ENCODE data around the gene RAB27B.
A peak's percentile ranks its signal among the peaks of the same experiment; 100 is the strongest.
"Not testable (repeated sequence)": the region's sequence is repeated elsewhere in the genome, so short reads cannot be mapped to it uniquely, and the experiment has no call there.

RAB27B gene, protein sequence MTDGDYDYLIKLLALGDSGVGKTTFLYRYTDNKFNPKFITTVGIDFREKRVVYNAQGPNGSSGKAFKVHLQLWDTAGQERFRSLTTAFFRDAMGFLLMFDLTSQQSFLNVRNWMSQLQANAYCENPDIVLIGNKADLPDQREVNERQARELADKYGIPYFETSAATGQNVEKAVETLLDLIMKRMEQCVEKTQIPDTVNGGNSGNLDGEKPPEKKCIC

DNA sequence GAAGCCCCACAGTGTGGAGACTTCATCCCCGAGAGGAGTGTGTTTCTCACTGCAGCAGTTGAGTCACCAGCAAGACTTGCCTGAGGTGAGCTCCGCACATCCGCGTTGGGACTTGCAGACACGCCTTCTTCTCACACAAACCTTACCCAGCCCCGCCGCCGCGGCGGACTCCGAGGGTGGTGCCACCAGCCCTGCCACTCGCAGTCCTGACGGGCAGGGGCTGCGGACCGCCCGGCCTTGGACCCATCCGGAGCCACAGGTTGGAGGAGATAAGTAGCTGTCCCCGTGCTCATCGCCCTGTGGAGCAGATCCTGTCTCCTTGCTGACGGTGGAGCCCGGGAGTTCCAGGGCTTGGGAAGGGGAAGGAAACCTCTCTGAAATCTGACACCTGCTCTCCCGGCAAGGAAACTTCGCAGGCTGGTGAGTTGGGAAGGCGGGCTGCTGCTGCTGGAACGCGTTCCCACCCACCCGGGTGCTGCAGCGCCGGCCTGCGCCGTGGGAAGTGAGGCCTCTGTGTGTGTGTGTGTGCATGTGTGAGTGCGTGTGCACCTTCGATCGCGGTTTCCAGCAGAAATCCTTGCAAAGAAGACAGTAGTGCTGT is at the start of gene RAB27B:
RAB27B (plus strand) TSS at position 197 of the 601 bp plus-strand sequence. CDS start 49,109 bp downstream, outside the sequence.
- peak; percentile 77 for DNase-seq

DNA sequence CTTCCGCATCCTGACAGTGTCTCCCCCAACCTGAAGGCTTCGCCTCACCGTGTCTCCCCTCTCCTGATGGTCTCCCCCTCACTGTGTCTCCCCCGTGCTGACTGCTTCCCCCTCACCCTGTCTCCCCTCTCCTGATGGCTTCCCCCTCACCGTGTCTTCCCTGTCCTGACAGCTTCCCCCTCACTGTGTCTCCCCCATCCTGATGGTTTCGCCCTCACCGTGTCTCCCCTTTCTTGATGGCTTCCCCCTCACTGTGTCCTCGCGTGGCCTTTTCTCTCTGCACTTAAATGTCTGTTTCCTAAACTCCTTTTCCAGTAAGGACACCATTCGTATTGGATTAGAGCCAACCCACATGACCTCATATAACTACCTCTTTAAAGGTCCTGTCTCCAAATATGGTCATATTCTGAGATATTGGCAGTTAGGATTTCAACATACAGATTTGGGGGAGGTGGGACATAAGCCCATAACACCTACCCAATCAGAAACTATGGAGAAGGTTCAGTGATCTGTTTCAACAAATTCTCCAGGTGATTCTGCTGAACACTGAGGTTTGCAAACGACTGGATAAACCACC is 47.9 kb upstream of the RAB27B start:
- DNase-seq, result no peak

DNA sequence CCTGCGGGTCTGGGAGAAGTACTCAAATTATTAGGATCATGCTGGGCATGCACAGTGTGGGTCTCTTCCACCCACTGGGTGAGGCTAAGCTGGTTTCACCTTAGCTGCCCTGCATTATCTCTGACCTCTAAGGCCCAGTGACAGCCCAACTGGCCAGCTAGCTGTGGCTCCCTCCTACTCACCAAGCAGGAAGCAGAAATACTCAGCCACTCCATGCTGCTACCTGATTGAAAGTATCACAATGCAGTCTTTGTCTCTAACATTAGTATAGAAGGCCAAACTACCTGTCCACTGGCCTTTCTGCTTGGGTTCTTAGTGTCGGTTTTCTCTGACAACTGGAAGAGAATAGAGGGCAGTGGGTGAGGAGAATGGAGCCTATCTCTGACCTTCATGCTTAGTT is 47.3 kb upstream of the RAB27B start:
- DNase-seq, result no peak

DNA sequence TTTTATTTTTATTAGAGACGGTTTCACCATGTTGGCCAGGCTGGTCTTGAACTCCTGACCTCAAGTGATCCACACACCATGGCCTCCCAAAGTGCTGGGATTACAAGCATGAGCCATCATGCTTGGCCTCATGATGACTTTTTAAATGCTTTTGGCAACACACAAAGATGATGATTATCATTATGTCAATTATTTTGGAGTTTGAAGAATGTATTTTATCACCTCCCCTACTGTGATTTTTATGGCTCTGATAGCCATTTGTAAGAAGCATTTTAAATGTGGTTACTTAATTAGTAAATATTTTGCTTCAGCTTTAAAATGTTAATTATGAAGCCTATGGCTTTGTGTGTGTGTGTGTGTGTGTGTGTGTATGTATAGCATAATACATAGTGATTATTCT is 45.1 kb upstream of the RAB27B start:
- no peak for DNase-seq

DNA sequence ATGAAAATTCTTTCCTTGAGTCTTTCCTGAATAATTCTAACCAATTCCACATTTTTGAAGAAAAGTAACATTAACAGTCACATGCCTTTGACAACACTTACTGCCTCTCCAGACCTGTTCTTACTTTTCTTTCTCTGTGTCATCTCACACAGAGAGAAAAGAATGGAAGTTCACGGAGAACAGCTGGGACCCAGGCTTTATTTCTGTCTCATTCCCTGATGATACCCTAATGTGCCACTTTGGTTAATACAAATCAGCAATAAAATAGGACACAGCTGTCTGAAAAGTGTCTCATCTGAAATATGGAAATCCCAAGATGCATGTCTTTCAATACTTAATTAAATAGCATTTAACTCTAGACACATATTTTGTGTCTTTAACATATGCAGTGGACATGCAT is 42.1 kb upstream of the RAB27B start:
- DNase-seq, result no peak

DNA sequence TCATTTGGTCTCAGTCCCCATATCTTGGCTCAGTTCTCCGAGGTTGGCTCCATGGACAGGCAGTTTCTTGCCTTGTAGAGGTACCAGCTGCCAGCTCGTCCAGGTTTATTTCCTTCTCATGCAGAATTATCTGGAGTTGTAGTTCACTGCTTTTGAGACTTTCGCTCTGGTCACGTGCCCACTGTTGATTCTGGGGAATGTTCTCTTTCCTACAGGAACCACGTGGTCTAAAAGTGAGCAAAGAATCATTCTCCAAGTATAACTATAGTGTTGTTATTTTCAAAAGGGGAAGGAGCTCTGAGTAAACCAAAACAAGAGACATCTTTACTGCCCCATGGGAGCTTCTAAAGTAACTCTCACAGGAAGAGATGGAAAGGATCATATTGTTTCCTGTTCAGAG is 41.2 kb upstream of the RAB27B start:
- DNase-seq, result no peak

DNA sequence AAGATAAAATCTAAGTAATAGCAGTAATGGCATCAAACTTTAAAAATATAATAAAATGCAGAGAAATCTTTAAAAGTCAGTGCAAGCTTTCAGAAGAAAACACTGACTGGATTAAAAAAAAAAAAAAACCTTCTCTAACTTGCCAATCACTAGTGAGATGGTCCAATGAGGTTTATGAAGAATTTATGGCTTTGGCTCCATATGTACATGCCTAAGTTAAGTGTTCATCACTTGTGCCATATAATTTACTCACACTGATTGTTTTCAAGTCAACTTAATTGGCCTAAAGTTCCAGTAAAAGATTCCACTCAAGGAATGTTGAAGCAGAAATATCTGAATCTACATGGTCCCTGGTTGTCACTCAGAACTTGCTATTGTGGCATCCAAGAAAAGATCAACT is 40.7 kb upstream of the RAB27B start:
- DNase-seq, result no peak

DNA sequence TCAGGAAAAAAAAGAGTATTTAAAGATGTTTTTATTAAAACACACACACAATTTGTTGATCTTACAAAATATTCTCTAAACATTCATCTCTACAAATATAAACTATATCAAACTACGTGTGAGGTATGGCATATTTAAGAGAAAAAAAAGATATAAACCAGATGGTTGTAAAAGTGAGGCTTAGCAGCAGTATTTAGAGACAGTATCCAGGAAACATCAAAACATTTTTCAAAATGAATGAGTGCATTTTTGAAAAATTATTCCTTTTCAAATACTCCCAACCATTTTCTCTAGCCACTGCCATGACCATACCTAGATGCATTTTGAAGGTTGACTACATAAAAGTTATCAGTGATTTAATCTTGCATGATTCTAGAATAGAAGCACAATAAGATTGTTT is 38.2 kb upstream of the RAB27B start:
- no peak for DNase-seq

DNA sequence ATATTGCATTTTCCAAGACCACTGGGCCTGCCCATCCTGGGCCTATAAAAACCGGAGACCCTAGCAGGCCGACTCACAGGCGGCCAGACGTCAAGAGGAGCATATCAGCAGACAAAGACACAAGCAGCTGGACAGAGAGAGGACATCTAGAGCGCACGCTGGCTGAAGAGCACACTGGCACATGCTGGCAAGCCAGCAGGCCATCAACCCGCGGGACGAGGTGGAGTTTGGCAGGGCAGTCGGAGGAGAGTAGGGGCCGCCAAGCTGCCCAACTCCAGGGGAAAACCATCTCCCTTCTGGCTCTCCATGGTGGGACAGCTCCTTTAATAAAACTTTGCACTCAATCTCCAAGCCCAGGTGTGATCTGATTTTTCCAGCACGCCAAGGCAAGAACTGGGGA is 36.6 kb upstream of the RAB27B start:
- no peak for DNase-seq

DNA sequence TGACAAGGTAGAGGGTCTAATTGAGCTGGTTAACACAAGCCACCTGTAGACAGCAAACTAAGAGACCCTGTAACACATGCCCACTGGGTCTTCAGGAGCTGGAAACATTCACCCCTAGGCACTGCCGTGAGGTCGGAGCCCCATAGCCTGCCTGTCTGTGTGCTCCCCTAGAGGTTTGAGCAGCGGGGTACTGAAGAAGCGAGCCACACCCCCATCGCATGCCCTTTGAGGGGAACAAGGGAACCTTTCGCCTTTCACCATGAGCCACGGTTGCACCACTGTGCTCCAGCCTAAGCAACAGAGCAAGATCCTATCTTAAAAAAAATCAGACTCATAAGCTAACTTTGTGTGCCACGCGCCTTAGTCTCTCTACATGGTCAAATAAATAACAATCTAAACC is 36.2 kb upstream of the RAB27B start:
- DNase-seq, result no peak

DNA sequence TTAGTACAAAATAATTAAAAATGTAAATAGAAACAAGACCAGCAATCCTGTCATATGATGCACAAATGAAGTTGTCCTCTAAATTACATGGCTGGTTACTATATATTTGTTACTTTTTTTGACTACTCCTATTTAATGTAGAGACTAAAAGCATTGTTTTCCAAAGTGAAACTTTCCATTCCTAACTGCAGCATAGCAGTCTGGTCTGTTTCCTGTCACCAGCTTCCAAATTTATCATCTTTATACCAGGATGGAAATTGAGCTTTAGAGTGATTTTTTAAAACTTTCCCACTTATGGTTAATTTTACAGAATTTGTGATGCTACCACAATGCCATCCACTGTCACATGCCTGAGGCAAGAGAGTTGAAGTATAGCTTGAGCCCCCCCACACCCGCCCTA is 33.5 kb upstream of the RAB27B start:
- no peak for DNase-seq

DNA sequence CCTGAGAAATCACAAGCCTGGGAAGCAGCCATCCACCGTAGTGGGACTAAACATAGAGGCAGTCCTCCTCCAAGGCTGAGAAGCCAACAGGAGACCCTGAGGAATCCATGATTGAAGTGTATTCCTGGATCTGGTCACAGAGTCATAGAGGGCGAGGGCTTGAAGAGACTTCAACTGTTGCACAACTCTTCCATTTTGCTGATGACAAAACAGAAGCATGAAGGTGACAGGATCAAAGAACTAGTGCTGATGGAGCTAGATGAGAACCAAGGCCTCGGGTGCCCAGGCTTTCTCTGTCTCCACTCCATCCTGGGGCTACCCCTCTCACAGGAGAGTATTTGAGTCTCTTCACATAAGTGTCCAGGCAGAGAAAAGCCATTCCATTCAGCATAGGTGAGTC is 30.1 kb upstream of the RAB27B start:
- no peak for DNase-seq

DNA sequence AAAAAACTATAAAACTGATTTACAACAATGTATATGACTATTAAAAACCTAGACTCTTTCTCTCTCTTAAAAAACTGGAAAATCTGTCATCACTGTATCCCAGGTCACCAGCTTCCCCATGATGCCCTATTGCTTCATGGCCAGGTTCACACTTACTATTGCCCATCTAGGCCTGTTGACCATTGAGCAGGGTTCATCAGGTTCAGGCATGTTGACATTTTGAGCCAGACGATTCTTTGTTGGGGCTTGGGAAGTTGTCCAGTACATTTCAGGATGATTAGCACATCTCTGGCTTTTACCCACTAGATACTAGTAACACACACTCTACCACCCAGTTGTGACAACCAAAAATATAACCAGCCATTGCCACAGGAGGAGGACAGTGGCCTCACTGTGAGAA is 26.9 kb upstream of the RAB27B start:
- no peak for DNase-seq

DNA sequence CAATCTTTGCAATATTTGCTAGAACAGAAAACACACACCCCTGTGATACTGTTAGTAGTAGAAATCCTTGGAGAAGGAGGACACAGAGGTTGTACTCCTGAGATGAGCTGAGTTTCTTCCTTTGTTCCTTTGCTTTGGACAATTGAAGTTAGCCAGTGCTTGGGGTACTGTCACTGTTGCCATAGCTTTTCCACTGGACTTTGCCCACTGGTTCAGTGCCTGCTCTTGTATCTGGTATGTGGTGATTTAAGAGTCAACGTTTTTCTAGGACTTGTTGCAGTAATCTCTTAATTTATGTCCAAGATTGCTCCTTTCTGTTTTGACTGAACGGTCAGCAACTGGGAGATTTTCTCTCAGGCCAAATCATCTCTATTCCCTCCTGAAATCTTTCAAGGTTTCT is 26.1 kb upstream of the RAB27B start:
- no peak for DNase-seq

DNA sequence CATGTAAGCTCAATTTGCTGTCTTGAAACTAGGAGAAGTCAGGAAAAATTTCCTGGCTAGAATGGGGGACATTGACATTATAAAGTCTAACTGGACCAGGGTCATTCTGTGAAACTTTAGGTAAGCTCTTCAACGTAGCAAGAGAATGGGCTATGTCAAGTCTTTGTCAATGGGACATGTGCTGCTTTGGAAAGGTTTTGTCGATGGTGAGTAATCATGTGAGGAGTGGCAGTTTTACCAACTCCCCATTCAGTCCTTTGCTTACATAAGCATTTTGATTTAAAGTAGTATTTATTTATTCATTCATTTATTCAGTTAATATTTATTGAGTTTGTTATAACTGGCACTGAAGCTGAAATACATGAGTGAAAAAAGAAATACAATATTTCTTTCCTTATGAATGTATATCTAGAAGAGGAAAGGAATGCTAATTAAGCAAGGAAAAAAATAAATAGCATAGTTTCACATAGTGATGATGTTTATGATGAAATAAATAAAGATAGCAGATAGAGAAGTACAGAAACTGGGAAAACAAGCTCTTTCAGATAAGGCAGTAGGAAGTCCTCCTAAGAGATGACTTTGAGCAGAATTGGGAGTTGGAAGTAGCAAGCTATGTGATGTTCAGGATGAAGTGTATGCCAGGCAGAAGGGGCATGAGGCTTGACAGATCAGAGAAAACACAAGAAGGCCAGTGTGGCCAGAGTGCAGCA is 25.4 kb upstream of the RAB27B start:
- no peak for DNase-seq

DNA sequence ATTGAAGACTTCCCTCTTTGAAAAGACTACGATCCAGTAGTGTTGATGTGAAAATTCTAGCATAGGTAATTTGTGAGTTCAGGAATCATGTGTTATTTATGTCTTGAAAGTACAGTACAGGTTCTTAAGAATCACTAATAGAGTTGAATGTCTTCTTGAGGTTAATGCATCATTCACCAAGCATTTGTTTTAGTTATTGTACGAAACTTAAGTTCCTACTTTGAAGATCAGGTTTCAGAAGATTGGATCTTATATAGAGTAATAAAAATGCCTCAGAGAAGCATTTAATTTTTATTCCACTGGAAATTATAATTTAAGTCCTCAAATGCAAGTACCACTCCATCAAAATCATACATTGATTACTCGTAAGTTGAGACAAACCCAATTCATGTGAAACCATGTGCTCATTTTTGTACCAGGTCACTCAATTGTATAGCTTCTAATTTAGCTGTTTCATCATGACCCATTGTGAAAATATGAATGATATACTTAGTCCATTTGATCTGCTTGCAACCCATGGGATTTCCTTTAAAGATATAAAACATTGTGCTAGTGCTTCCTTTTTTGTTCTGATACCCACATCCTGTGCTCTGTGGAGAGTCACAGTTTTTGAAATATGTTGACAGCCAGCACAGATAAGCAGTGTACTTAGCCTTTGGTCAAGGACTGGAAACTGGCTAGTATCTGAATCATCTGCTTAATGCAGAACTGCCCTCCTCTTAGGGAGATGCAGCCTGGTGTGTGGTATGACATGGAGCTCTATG is 22.5 kb upstream of the RAB27B start:
- DNase-seq, result no peak

DNA sequence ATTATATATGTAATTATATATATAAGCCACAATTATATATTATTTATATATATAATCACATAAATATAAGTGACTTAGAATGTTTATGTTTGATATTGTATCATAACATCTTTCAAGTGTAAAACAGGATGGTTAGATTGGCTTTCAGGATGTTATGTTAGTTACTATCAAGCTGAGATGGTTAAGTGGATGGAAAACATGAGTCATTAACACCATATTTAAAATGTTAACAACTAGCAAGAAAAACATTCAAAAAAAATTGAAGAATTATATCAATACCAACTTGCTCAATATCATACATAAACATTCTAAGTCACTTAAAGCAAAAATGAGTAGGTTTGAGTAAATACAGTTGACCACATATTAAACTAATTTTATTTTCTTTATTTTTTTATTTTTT is 21.8 kb upstream of the RAB27B start:
- DNase-seq, result no peak

DNA sequence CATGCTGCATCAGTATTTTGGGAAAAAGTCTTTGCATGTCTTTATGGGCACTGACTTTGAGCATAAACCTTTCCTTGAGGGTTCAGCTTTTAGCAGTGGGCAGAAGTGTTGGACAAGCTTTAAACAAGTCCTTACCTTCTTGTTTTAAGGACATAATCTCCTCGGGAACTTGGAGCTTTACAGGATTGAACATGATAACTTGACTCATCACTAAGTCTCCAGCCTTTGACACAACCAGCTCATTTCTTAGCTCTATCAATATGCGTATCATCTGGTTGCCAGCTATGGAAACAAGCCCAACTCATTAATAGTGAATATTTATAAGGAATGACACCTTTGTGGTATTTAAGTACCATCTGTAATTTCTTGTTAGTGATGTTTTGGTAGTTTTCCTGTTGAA is 21.0 kb upstream of the RAB27B start:
- no peak for DNase-seq

DNA sequence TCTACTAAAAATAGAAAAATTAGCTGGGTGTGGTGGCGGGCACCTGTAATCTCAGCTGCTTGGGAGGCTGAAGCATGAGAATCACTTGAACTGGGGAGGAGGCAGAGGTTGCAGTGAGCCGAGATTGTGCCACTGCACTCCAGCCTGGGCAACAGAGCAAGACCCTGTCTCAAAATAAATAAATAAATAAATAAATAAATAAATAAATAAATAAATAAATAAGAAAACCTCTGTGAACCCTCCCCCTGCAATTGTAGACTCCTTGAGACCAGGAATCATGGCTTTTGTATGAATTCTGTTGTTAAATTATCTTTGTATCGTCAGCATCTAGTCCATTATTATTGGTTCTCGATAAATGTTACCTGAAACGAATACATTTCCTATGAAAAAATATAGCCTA is 17.6 kb upstream of the RAB27B start:
- not testable (repeated sequence) for DNase-seq

DNA sequence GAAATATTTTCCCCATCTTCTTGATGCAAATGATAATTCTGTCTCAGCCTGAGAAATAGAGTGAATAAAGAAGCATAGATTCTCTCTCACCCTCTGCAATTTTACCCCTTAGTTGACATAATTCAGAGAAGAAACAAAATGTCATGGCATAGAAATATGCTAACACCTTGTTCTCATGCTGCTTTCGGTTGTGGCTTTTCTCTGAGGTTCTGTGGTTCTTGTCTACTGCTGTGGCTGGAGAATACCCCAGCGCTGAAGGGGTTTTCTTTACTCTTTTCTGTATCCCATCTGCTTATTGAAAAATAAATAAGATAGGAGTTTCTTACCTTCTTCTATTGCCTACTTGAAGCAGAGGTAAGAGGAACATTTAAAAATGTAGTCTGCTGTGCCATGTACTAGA is 15.4 kb upstream of the RAB27B start:
- no peak for DNase-seq

DNA sequence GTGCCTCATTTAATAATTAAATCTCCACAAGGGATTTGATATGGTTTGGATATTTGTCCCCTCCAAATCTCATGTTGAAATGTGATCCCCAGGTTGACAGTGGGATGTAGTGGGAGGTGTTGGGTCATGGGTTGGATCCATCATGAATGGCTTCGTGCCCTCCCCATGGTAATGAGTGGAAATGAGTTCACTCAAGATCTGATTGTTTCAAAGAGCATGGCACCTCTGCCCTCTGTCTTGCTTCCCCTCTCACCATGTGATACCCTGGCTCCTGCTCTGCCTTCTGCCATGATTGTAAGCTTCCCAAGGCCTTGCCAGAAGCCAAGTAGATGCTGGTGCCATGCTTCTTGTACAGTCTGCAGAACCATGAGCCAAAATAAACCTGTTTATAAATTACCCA is 15.0 kb upstream of the RAB27B start:
- no peak for DNase-seq

DNA sequence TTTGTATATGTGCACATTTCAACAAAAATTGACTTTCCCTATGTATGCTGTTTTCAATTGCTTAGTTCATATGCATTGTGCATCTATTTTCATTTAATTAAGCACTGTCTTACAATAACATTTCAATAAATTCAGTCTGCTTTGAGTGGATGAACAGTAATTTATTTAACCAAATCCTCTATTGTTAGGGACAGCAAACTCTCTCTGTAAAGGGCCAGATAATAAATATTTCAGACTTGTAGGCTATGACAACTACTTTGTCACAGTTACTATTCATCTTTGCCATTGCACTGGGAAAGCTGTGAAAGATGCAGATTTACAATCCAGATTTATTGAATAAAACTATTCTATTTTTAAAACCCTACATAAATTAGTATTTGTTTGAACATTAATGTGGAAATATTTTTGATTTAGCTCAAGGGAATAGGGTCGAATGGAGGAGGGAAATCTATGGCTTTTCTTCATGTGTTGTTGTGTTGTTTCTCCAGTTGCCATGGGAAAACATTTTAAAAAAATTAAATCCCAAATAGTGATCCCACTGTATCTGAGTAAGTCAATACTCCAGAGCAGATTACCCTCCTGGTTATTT is 14.2 kb upstream of the RAB27B start:
- DNase-seq, result no peak

DNA sequence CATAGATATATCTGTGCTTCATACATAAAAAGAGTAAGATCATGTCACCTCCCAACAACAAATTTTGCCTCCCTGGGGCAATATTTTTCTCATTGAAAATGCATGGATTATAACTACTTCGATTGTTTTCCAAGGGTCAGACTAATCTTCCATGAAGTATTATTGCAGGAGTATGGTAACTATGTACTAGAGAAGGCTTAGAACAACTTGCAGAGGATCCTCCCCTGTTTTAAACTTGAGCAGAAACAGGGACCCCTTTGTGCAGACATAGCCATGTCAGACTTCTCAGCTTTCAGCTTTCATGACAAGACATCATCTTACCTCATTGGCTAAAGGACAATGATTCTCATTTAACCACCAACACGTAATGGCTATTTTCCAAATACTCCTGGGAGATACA is 13.2 kb upstream of the RAB27B start:
- DNase-seq, result no peak
